Peyer's patch (tissue), 4 donors: Measurements from ENCODE around the gene ANKRD49.

Experiments
- CTCF ChIP-seq, 6 experiments: fragments of 450-650 bp in 4 of 6; fragments of 200-600 bp in 2 of 6; sonication (generic) in 1 of 6; IDR thresholded peaks; one replicate each; pipeline ENCODE4 v1.5.1; 2017 to 2019; ENCODE audit warnings: antibody characterized with exemption in 6 of 6, mild to moderate bottlenecking in 3 of 6, moderate library complexity in 1 of 6
- POLR2A ChIP-seq, 2 donors: fragments of 450-650 bp; IDR thresholded peaks; one replicate each; pipeline ENCODE4 v1.5.1; 2017; ENCODE audit warnings: antibody characterized with exemption in 2 of 2, mild to moderate bottlenecking in 2 of 2, moderate library complexity in 2 of 2

- TF ChIP-seq CTCF (IDR thresholded peaks at IDR 0.05): no peak
- no peak for TF ChIP-seq POLR2A (IDR thresholded peaks at IDR 0.05)
Observed at GRCh38 chr11:94518300-94518699, 24.5 kb downstream of the ANKRD49 start.
